Umbilical cord (tissue), 2 donors: ENCODE results near the gene TMEM220. TPM values are rescaled to one million over a fixed set of nuclear protein-coding genes. Genes with fewer than 3 reads are reported as not detected.

ENCODE experiments used
- DNase-seq: peaks from one replicate; pipeline ENCODE4 v3.0.0-alpha.2; 2015; ENCODE audit warnings: low spot score
- total RNA-seq: library from RNA; depleted of rRNA; stranded (reverse); fragments of >200 nt; gene quantifications from one replicate; pipeline ENCODE4 v1.2.3, GENCODE V29; 2014; ENCODE audit warnings: low replicate concordance; ENCODE audit not compliant: insufficient read depth

Gene TMEM220
- total RNA-seq, 1 donor from 2014 or later, result 20.0 TPM

DNA sequence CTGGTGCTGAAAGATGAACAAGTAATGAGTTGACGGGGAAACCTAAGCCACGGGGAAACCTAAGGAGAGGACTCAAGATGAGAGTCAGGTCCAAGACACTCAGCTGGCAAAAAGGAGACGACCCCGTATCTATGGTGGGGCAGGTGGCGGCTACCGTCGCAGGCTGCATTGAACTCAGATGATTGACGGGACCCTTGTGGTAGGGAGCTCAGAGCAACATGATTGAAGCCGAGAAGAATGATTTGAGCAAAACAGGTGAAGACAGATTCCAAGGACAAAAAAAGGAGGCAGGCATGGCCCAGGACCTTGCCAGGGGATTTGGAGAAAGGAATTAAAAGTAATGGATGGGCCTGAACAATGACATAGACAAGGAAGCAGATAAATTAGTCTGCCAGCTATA, 65.3 kb downstream of the TMEM220 start:
- DNase-seq, result no peak

Other genes starting within 250 kb of the TMEM220 start
- not detected for gene MYH1, start 211.5 kb downstream of the TMEM220 start, total RNA-seq
- 0.72 TPM for gene MYH2, start 180.4 kb downstream of the TMEM220 start, total RNA-seq
- gene MYH3, start 72.7 kb downstream of the TMEM220 start, total RNA-seq, result 12.0 TPM
- gene SCO1, start 32.5 kb downstream of the TMEM220 start, total RNA-seq, result 57.8 TPM
- gene ADPRM, start 32.4 kb downstream of the TMEM220 start, total RNA-seq, result 18.3 TPM
- not detected for gene TMEM238L, start 74.1 kb upstream of the TMEM220 start, total RNA-seq
- gene PIRT, start 108.1 kb upstream of the TMEM220 start, total RNA-seq, result 0.24 TPM